HG03432 (cell line): Measurements from ENCODE around the gene TCEA2.

Source experiments
- ATAC-seq: cut with Tn5 transposase; IDR thresholded peaks from one replicate; pipeline ENCODE4 v1.9.1; 2021; ENCODE audit warnings: mild to moderate bottlenecking, moderate library complexity; ENCODE audit not compliant: unreplicated experiment

TCEA2 gene

GRCh38 chr20:64062596-64063388 lies at the start of gene TCEA2:
Gene TCEA2, plus strand, starts transcription at chr20:64063198. Its CDS starts 115 bp downstream, at chr20:64063313.
- peak; percentile 79 for ATAC-seq

DNA sequence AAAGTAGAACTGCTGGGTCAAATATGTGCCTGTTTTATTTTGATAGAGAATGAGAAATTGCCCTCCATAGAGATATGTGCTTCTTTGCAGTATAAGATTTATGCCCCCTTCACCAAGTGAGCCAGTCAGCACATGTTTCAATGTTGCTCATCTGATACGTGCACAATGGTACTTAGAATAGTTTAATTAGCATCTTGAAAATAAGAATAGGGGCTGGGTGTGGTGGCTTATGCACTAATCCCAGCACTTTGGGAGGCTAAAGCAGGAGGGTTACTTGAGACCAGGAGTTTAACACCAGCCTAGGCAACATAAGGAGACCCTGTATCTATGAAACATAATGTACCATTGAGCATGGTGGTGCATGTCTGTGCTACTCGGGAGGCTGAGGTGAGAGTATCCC lies 47.4 kb upstream of the TCEA2 start:
- ATAC-seq: no peak

DNA sequence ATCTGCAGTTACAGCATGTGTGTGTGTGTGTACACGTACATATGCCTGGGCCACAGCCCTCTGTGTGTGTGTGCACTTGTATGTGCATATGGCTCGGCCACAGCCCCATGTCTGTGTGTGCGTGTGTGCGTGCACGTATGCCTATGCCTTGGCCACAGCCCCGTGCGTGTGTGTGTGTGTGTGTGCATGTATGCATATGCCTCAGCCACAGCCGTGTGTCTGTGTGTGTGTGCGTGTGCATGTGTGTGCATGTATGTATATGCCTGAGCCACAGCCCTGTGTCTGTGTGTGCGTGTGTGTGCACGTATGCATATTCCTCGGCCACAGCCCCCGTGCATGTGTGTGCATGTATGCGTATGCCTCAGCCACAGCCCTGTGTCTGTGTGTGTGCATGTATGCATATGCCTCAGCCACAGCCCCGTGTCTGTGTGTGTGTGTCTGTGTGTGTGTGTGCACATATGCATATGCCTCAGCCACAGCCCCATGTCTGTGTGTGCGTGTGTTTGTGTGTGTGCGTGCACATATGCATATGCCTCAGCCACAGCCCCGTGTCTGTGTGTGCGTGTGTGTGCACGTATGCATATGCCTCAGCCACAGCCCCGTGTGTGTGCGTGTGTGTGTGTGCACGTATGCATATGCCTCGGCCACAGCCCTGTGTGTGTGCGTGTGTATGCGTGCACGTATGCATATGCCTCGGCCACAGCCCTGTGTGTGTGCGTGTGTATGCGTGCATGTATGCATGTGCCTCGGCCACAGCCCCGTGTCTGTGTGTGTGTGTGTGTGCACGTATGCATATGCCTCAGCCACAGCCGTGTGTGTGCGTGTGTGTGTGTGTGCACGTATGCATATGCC lies 41.6 kb upstream of the TCEA2 start:
- no peak for ATAC-seq

DNA sequence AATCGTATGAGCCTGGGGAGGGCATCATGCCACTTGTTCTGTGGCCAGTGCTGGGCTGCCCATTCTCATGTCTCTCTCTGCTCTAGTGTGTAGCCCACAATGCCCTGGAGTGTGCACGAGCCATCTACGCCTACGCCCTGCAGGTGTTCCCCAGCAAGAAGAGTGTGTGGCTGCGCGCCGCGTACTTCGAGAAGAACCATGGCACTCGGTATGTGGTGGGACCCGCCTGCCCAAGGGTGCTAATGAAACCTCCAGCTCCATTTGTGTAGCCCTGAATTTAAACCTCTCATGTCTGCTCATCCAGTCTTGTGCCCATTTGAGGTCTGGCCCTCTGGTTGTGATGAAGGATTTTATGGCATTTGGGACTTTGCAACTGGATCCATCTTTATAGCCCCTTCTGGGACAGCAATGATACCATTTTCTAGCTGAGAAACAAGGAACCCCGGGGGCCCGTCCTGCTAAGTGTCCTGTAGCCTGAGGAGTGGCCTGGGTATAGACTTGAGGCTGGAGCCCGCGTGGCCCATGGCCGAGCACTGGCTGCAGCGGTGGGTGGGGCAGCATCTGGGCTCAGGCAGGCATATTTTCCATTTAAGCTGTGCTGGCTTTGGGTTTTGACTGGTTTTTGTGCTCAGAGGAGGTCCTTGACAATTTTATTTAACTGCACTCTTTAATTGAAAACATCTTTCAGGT lies 40.2 kb upstream of the TCEA2 start:
- no peak for ATAC-seq

DNA sequence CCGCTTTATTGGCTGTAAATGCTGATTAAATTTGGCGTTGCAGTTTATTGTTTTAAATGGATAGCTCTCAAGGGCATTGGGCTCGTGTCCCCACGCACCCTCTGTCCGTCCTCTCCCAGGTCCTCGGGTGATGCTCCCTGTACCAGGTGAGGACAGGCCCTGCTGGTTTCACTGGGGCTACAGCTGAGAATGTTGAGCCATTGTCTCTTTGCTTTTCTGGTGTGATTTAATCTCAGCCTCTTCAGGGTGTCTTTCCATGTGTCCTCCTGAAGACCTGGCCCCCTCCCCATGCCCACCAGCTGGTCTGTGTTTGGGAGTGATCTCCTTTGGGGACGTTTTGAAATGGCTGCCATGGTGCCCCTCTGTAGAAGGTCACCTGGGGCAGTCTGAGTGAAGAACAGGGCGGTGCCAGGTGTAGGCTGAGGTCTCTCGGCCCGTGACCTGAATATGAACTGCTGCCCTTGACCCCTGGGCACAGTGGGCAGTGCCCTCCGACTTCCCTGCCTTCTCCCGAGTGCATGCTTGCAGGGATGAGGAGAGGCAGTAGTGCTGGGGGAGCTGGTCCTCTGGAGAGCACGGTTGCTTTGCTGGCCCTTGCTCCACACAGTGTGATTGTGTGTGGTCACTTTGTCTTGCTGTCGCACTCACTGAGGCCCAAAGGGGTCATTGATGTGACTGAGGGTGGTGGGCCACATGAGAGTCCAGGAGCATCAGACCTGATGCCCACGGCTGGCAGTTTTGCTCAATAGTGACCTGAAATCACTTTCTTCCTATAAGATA lies 39.4 kb upstream of the TCEA2 start:
- no peak for ATAC-seq

GRCh38 chr20:64024141-64024990 lies 38.6 kb upstream of the TCEA2 start:
- ATAC-seq: no peak

DNA sequence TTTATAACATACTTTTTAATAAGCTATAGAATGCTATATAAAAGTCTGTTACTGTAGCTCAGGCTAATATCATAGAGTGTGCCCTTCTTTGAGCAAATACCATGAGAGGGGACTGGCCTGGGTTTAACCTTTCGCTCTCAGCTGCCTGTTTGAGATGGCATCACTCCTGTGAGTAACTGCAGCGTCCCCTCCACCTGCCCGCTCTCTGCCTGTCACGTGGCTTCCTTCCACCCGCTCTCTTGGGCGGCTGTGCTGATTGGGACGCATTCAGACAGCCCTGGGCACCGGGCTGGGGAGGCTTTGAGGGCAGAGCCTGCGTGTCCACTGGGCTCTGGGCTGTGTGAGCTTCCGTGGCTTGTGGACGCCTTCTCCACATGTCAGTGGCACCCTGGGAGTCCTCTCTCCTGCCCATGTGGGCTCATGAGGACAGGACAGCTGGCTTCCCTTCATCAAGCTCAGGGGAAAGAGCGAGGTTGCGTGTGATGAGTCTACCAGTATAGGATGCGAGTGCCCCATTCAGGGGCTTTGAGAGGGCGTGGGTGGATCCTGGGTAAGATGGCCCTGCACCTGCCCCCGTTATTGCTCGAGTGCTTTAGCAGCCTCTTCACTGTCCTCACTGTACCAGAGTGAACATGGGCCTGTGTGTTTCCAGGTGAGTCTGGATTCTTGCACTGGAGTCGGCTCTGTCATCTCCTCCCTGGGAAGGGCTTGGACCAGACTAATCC lies 37.7 kb upstream of the TCEA2 start:
- ATAC-seq: no peak

- no peak for ATAC-seq
Observed at GRCh38 chr20:64025826-64026412, 37.1 kb upstream of the TCEA2 start.

- no peak for ATAC-seq
Observed at GRCh38 chr20:64027981-64028685, 34.9 kb upstream of the TCEA2 start.

GRCh38 chr20:64029293-64030117 lies 33.5 kb upstream of the TCEA2 start:
- no peak for ATAC-seq

- no peak for ATAC-seq
Observed at GRCh38 chr20:64030371-64031134, 32.4 kb upstream of the TCEA2 start.

DNA sequence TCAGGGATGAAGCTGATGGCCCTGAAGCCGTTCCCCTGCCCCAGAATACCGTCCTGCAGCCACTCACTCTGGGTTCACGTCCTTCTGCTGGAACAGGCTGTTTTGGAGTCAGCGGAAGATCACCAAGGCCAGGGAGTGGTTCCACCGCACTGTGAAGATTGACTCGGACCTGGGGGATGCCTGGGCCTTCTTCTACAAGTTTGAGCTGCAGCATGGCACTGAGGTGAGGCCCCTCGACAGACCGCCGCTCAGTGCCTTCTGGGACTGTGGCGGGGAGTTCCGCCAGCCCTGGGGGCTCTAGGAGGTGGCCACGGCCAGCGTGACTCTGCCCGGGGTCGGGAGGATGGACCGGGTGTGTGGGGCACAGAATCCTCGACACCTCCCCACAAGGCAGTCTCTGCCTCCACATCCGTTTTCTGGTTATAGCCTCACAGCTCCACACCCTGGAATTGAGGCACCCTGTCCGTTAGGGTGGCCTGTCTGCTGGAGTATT lies 31.1 kb upstream of the TCEA2 start:
- no peak for ATAC-seq

GRCh38 chr20:64032706-64033624 lies 30.0 kb upstream of the TCEA2 start:
- no peak for ATAC-seq

DNA sequence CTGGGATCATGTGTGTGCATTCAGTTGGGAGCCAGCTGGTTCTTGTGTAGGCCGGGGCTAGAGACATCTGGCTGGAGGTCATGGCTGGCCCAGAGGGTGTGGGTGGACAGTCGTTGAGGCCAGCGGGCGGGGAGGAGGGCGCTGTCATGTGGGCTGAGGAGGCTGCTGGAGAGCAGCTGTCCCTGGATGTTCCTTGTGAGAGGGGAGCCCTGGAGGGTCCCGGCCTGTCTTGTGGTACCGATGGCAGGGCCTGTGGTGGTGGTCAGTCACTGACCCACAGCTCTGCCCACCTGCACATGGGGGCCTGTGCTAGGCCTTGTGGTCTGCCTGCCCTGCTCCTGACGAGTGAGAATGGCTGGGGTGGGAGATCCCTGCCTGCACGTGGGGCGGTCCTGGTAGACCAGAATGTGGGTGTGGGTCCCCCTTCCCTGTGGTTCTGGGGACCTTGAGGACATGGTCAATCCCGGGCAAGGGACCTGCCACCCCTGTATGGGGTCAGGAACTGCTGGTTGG lies 29.0 kb upstream of the TCEA2 start:
- no peak for ATAC-seq
